Esophagus muscularis mucosa (tissue), 4 donors: ENCODE data around the gene DNAH11.
"Not testable (repeated sequence)": the region's sequence is repeated elsewhere in the genome, so short reads cannot be mapped to it uniquely, and the experiment has no call there.

Experiments
- CTCF ChIP-seq, 3 experiments: fragments of 200-600 bp in 2 of 3; fragments of 450-650 bp in 1 of 3; sonication (generic) in 2 of 3; IDR thresholded peaks; one replicate each; pipeline ENCODE4 v1.5.1; 2017 to 2019; ENCODE audit warnings: antibody characterized with exemption in 3 of 3, mild to moderate bottlenecking in 2 of 3, moderate library complexity in 1 of 3
- EP300 ChIP-seq: sonication (generic); formaldehyde crosslinking; IDR thresholded peaks from one replicate; pipeline ENCODE4 v1.6.1; 2017; ENCODE audit warnings: antibody characterized with exemption
- POLR2A ChIP-seq: fragments of 450-650 bp; IDR thresholded peaks from one replicate; pipeline ENCODE4 v1.6.1; 2017; ENCODE audit warnings: antibody characterized with exemption, moderate library complexity, mild to moderate bottlenecking, low read depth
- POLR2AphosphoS5 ChIP-seq, 2 donors: sonication (generic); formaldehyde crosslinking; IDR thresholded peaks; one replicate each; pipeline ENCODE4 v1.6.1; 2017; ENCODE audit warnings: antibody characterized with exemption in 2 of 2

GRCh38 chr7:21533646-21534045 is 9.2 kb upstream of the DNAH11 start:
- TF ChIP-seq CTCF (IDR thresholded peaks at IDR 0.05); EP300; POLR2A; POLR2AphosphoS5 (IDR thresholded peaks at IDR 0.05): not testable (repeated sequence)
